ENCODE results near the gene EML1.

EML1 gene

GRCh38 chr14:99808515-99808914, 15.3 kb downstream of the EML1 start:
- H3K4me3 ChIP-seq (ENCODE audit: low read length) = no peak overlapping the region
- H3K18ac ChIP-seq (ENCODE audit: low read length) = no peak overlapping the region
- H3K36me3 ChIP-seq (ENCODE audit: control insufficient read depth, insufficient read depth, low read length) = no peaks in the 10 kb centered on the region
- no peak overlapping the region for H2BK120ac ChIP-seq (ENCODE audit: low read depth, low read length)
- no peak overlapping the region for H3K56ac ChIP-seq (ENCODE audit: low read length)
- H3K79me2 ChIP-seq (ENCODE audit: control insufficient read depth, insufficient read depth, low read length) = no peaks in the 10 kb centered on the region
- H3K4me2 ChIP-seq (ENCODE audit: low read length) = no peak overlapping the region
- no peak for DNase-seq
- H3K4me1 ChIP-seq (ENCODE audit: control insufficient read depth, low read depth, low read length) = no peaks in the 10 kb centered on the region
- no peak overlapping the region for H3K27ac ChIP-seq (ENCODE audit: low read depth, low read length)
- H3K23ac ChIP-seq (ENCODE audit: low read length) = no peak overlapping the region
- no peak overlapping the region for H2AK5ac ChIP-seq (ENCODE audit: low read length)
- no peak overlapping the region for H4K8ac ChIP-seq (ENCODE audit: low read depth, low read length)
- H3K27me3 ChIP-seq (ENCODE audit: insufficient read depth, low read length, poor library complexity) = no peaks in the 10 kb centered on the region
- no peak overlapping the region for H2BK15ac ChIP-seq (replicated peaks; ENCODE audit: low read depth)
- H3K4ac ChIP-seq (ENCODE audit: low read depth, low read length) = no peak overlapping the region
- no peaks in the 10 kb centered on the region for H3K79me1 ChIP-seq (ENCODE audit: low read length)
- H3K9ac ChIP-seq (ENCODE audit: low read length) = no peak overlapping the region
- H4K5ac ChIP-seq (ENCODE audit: low read length) = no peak overlapping the region
- no peak overlapping the region for H2BK5ac ChIP-seq (ENCODE audit: low read length)
- WGBS (ENCODE audit: extremely low coverage, insufficient coverage, low lambda C conversion rate) = no CpG with 5 or more reads among the region's 3 CpGs

- Histone ChIP-seq H3K23ac (ENCODE audit: low read length) (no peak overlapping the region), H4K8ac (ENCODE audit: low read depth, low read length) (no peak overlapping the region), H3K27me3 (ENCODE audit: insufficient read depth, low read length, poor library complexity) (no peaks in the 10 kb centered on the region), H3K4ac (ENCODE audit: low read depth, low read length) (no peak overlapping the region), H3K36me3 (ENCODE audit: control insufficient read depth, insufficient read depth, low read length) (no peaks in the 10 kb centered on the region), H3K9ac (ENCODE audit: low read length) (no peak overlapping the region), H4K5ac (ENCODE audit: low read length) (no peak overlapping the region), H3K79me2 (ENCODE audit: control insufficient read depth, insufficient read depth, low read length) (no peaks in the 10 kb centered on the region), H3K4me1 (ENCODE audit: control insufficient read depth, low read depth, low read length) (no peaks in the 10 kb centered on the region), H2BK15ac (replicated peaks; ENCODE audit: low read depth) (no peak overlapping the region), H2AK5ac (ENCODE audit: low read length) (no peak overlapping the region), H3K56ac (ENCODE audit: low read length) (no peak overlapping the region), H3K79me1 (ENCODE audit: low read length) (no peaks in the 10 kb centered on the region), H2BK5ac (ENCODE audit: low read length) (no peak overlapping the region), H3K18ac (ENCODE audit: low read length) (no peak overlapping the region), H3K27ac (ENCODE audit: low read depth, low read length) (no peak overlapping the region), H3K4me3 (ENCODE audit: low read length) (no peak overlapping the region), H2BK120ac (ENCODE audit: low read depth, low read length) (no peak overlapping the region), H3K4me2 (ENCODE audit: low read length) (no peak overlapping the region)
- DNase-seq = no peak
- WGBS (ENCODE audit: extremely low coverage, insufficient coverage, low lambda C conversion rate) = no CpG with 5 or more reads among the region's 9 CpGs
Observed at GRCh38 chr14:99809360-99809759, 16.1 kb downstream of the EML1 start.

GRCh38 chr14:99809859-99810558, 16.8 kb downstream of the EML1 start:
- no peaks in the 10 kb centered on the region for H3K36me3 ChIP-seq (ENCODE audit: control insufficient read depth, insufficient read depth, low read length)
- H3K4me1 ChIP-seq (ENCODE audit: control insufficient read depth, low read depth, low read length) = no peaks in the 10 kb centered on the region
- no peak overlapping the region for H3K9ac ChIP-seq (ENCODE audit: low read length)
- no peak overlapping the region for H2BK15ac ChIP-seq (replicated peaks; ENCODE audit: low read depth)
- no peaks in the 10 kb centered on the region for H3K79me2 ChIP-seq (ENCODE audit: control insufficient read depth, insufficient read depth, low read length)
- no peak overlapping the region for H3K56ac ChIP-seq (ENCODE audit: low read length)
- no peak overlapping the region for H3K18ac ChIP-seq (ENCODE audit: low read length)
- H4K5ac ChIP-seq (ENCODE audit: low read length) = no peak overlapping the region
- WGBS (ENCODE audit: extremely low coverage, insufficient coverage, low lambda C conversion rate) = no CpG with 5 or more reads among the region's 16 CpGs
- H3K27me3 ChIP-seq (ENCODE audit: insufficient read depth, low read length, poor library complexity) = no peaks in the 10 kb centered on the region
- no peak overlapping the region for H4K8ac ChIP-seq (ENCODE audit: low read depth, low read length)
- no peaks in the 10 kb centered on the region for H3K79me1 ChIP-seq (ENCODE audit: low read length)
- H2BK5ac ChIP-seq (ENCODE audit: low read length) = no peak overlapping the region
- no peak overlapping the region for H2BK120ac ChIP-seq (ENCODE audit: low read depth, low read length)
- no peak overlapping the region for H3K23ac ChIP-seq (ENCODE audit: low read length)
- H3K27ac ChIP-seq (ENCODE audit: low read depth, low read length) = no peak overlapping the region
- H3K4me2 ChIP-seq (ENCODE audit: low read length) = no peak overlapping the region
- H3K4ac ChIP-seq (ENCODE audit: low read depth, low read length) = no peak overlapping the region
- no peak for DNase-seq
- no peak overlapping the region for H3K4me3 ChIP-seq (ENCODE audit: low read length)
- no peak overlapping the region for H2AK5ac ChIP-seq (ENCODE audit: low read length)

GRCh38 chr14:99810559-99810874, 17.3 kb downstream of the EML1 start:
- Histone ChIP-seq H2BK120ac (ENCODE audit: low read depth, low read length) (no peak overlapping the region), H3K4me3 (ENCODE audit: low read length) (no peak overlapping the region), H2BK5ac (ENCODE audit: low read length) (no peak overlapping the region), H2BK15ac (replicated peaks; ENCODE audit: low read depth) (no peak overlapping the region), H3K79me1 (ENCODE audit: low read length) (no peaks in the 10 kb centered on the region), H4K5ac (ENCODE audit: low read length) (no peak overlapping the region), H3K4me2 (ENCODE audit: low read length) (no peak overlapping the region), H3K27me3 (ENCODE audit: insufficient read depth, low read length, poor library complexity) (no peaks in the 10 kb centered on the region), H3K23ac (ENCODE audit: low read length) (no peak overlapping the region), H3K79me2 (ENCODE audit: control insufficient read depth, insufficient read depth, low read length) (no peaks in the 10 kb centered on the region), H3K56ac (ENCODE audit: low read length) (no peak overlapping the region), H3K27ac (ENCODE audit: low read depth, low read length) (no peak overlapping the region), H3K4me1 (ENCODE audit: control insufficient read depth, low read depth, low read length) (no peaks in the 10 kb centered on the region), H3K4ac (ENCODE audit: low read depth, low read length) (no peak overlapping the region), H3K18ac (ENCODE audit: low read length) (no peak overlapping the region), H2AK5ac (ENCODE audit: low read length) (no peak overlapping the region), H3K9ac (ENCODE audit: low read length) (no peak overlapping the region), H3K36me3 (ENCODE audit: control insufficient read depth, insufficient read depth, low read length) (no peaks in the 10 kb centered on the region), H4K8ac (ENCODE audit: low read depth, low read length) (no peak overlapping the region)
- no CpG with 5 or more reads among the region's 2 CpGs for WGBS (ENCODE audit: extremely low coverage, insufficient coverage, low lambda C conversion rate)
- no peak for DNase-seq

GRCh38 chr14:99812096-99812750, 19.0 kb downstream of the EML1 start:
- H3K56ac ChIP-seq (ENCODE audit: low read length) = no peak overlapping the region
- H3K9ac ChIP-seq (ENCODE audit: low read length) = no peak overlapping the region
- H4K5ac ChIP-seq (ENCODE audit: low read length) = no peak overlapping the region
- no peaks in the 10 kb centered on the region for H3K79me1 ChIP-seq (ENCODE audit: low read length)
- no peak overlapping the region for H3K4ac ChIP-seq (ENCODE audit: low read depth, low read length)
- H3K27me3 ChIP-seq (ENCODE audit: insufficient read depth, low read length, poor library complexity) = no peaks in the 10 kb centered on the region
- no peak for DNase-seq
- H4K8ac ChIP-seq (ENCODE audit: low read depth, low read length) = no peak overlapping the region
- no CpG with 5 or more reads among the region's 9 CpGs for WGBS (ENCODE audit: extremely low coverage, insufficient coverage, low lambda C conversion rate)
- H2BK15ac ChIP-seq (replicated peaks; ENCODE audit: low read depth) = no peak overlapping the region
- H3K79me2 ChIP-seq (ENCODE audit: control insufficient read depth, insufficient read depth, low read length) = no peaks in the 10 kb centered on the region
- H3K23ac ChIP-seq (ENCODE audit: low read length) = no peak overlapping the region
- no peak overlapping the region for H3K27ac ChIP-seq (ENCODE audit: low read depth, low read length)
- no peak overlapping the region for H3K4me2 ChIP-seq (ENCODE audit: low read length)
- H3K4me3 ChIP-seq (ENCODE audit: low read length) = no peak overlapping the region
- no peak overlapping the region for H2BK120ac ChIP-seq (ENCODE audit: low read depth, low read length)
- H3K18ac ChIP-seq (ENCODE audit: low read length) = no peak overlapping the region
- no peaks in the 10 kb centered on the region for H3K4me1 ChIP-seq (ENCODE audit: control insufficient read depth, low read depth, low read length)
- H3K36me3 ChIP-seq (ENCODE audit: control insufficient read depth, insufficient read depth, low read length) = no peaks in the 10 kb centered on the region
- no peak overlapping the region for H2AK5ac ChIP-seq (ENCODE audit: low read length)
- no peak overlapping the region for H2BK5ac ChIP-seq (ENCODE audit: low read length)

- no peak overlapping the region for H3K4me3 ChIP-seq (ENCODE audit: low read length)
- no peak overlapping the region for H4K5ac ChIP-seq (ENCODE audit: low read length)
- no peak overlapping the region for H2BK120ac ChIP-seq (ENCODE audit: low read depth, low read length)
- no CpG with 5 or more reads among the region's 6 CpGs for WGBS (ENCODE audit: extremely low coverage, insufficient coverage, low lambda C conversion rate)
- H3K79me1 ChIP-seq (ENCODE audit: low read length) = no peaks in the 10 kb centered on the region
- no peaks in the 10 kb centered on the region for H3K36me3 ChIP-seq (ENCODE audit: control insufficient read depth, insufficient read depth, low read length)
- no peak overlapping the region for H2AK5ac ChIP-seq (ENCODE audit: low read length)
- H3K9ac ChIP-seq (ENCODE audit: low read length) = no peak overlapping the region
- no peak overlapping the region for H3K18ac ChIP-seq (ENCODE audit: low read length)
- H3K4ac ChIP-seq (ENCODE audit: low read depth, low read length) = no peak overlapping the region
- no peak overlapping the region for H2BK5ac ChIP-seq (ENCODE audit: low read length)
- H2BK15ac ChIP-seq (replicated peaks; ENCODE audit: low read depth) = no peak overlapping the region
- no peak overlapping the region for H3K4me2 ChIP-seq (ENCODE audit: low read length)
- H3K4me1 ChIP-seq (ENCODE audit: control insufficient read depth, low read depth, low read length) = no peaks in the 10 kb centered on the region
- H3K56ac ChIP-seq (ENCODE audit: low read length) = no peak overlapping the region
- H3K23ac ChIP-seq (ENCODE audit: low read length) = no peak overlapping the region
- no peaks in the 10 kb centered on the region for H3K27me3 ChIP-seq (ENCODE audit: insufficient read depth, low read length, poor library complexity)
- H3K27ac ChIP-seq (ENCODE audit: low read depth, low read length) = no peak overlapping the region
- no peaks in the 10 kb centered on the region for H3K79me2 ChIP-seq (ENCODE audit: control insufficient read depth, insufficient read depth, low read length)
- no peak for DNase-seq
- no peak overlapping the region for H4K8ac ChIP-seq (ENCODE audit: low read depth, low read length)
Observed at GRCh38 chr14:99812892-99813291, 19.7 kb downstream of the EML1 start.
